Vagina (tissue), 2 donors: ENCODE measurements around the gene EPM2AIP1. TPM values are rescaled to one million over a fixed set of nuclear protein-coding genes. Genes with fewer than 3 reads are reported as not detected.

Experiments
- DNase-seq, 2 donors: peaks; one replicate each; pipeline ENCODE4 v3.0.0-alpha.2; 2017; ENCODE audit errors: extremely low spot score in 2 of 2
- H3K27ac ChIP-seq: fragments of 200-600 bp; sonication (generic); one replicate; pipeline ENCODE4 v1.5.1; 2019
- H3K27me3 ChIP-seq: fragments of 200-600 bp; sonication (generic); one replicate; pipeline ENCODE4 v1.5.1; 2019
- H3K36me3 ChIP-seq, 2 donors: fragments of 200-600 bp; sonication (generic); one replicate each; pipeline ENCODE4 v1.5.1; 2017 to 2019
- H3K4me1 ChIP-seq: fragments of 200-600 bp; sonication (generic); one replicate; pipeline ENCODE4 v1.5.1; 2019
- H3K4me3 ChIP-seq, 2 donors: fragments of 200-600 bp; sonication (generic); 1 replicate in 1 of 2; 2 replicates in 1 of 2; pipeline ENCODE4 v1.5.1; 2016 to 2019
- H3K9me3 ChIP-seq: fragments of 200-600 bp; sonication (generic); one replicate; pipeline ENCODE4 v1.5.1; 2019
- POLR2A ChIP-seq, 2 donors: fragments of 450-650 bp; IDR thresholded peaks; one replicate each; pipeline ENCODE4 v1.6.1; 2017; ENCODE audit warnings: antibody characterized with exemption in 2 of 2, mild to moderate bottlenecking in 2 of 2, moderate library complexity in 2 of 2
- POLR2AphosphoS5 ChIP-seq, 2 donors: sonication (generic); formaldehyde crosslinking; IDR thresholded peaks; one replicate each; pipeline ENCODE4 v1.9.0; 2017; ENCODE audit warnings: antibody characterized with exemption in 2 of 2, mild to moderate bottlenecking in 2 of 2, low read depth in 1 of 2; ENCODE audit not compliant: insufficient read depth in 1 of 2
- intact Hi-C: fragments of 100-400 bp; cut with DNase I; formaldehyde crosslinking; loops from one replicate; pipeline ENCODE4 v1.15.1; 2023
- total RNA-seq: library from RNA; depleted of rRNA; stranded (reverse); fragments of >200 nt; gene quantifications from one replicate; pipeline ENCODE4 v1.2.3, GENCODE V29; 2016
- TF ChIP-seq, protein P1 (sequence below), 3 experiments: fragments of 450-650 bp in 2 of 3; fragments of 200-600 bp in 1 of 3; sonication (generic) in 1 of 3; IDR thresholded peaks; one replicate each; pipeline ENCODE4 v1.5.1; 2017 to 2019; ENCODE audit warnings: antibody characterized with exemption in 3 of 3, mild to moderate bottlenecking in 2 of 3, moderate library complexity in 2 of 3

EPM2AIP1 gene
- total RNA-seq, 1 donor from 2014 or later, result 10.8 TPM

DNA sequence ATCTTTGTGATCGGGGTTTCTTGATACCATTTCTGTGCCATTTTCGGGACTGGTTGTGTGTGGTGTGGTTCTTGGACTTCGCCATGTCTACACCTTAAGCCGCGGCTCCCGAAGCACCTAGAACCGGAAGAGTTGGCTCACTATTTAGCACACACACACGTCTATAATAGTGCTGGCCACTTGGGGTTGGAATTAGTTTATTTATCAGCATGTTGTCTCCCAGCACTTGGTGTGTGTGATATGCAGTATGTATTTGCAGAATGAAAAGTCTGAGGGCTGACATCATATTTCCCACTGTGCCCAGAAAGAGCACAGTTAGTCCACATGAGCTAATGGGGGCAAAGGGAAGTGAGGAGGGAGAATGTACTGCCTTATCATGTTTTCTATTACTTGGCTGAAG, 24.0 kb upstream of the EPM2AIP1 start:
- TF ChIP-seq POLR2AphosphoS5 (IDR thresholded peaks at IDR 0.05; ENCODE audit: insufficient read depth in 1 of 2, low read depth in 1 of 2) (no peak), POLR2A (IDR thresholded peaks at IDR 0.05) (no peak)
- TF ChIP-seq, protein P1, sequence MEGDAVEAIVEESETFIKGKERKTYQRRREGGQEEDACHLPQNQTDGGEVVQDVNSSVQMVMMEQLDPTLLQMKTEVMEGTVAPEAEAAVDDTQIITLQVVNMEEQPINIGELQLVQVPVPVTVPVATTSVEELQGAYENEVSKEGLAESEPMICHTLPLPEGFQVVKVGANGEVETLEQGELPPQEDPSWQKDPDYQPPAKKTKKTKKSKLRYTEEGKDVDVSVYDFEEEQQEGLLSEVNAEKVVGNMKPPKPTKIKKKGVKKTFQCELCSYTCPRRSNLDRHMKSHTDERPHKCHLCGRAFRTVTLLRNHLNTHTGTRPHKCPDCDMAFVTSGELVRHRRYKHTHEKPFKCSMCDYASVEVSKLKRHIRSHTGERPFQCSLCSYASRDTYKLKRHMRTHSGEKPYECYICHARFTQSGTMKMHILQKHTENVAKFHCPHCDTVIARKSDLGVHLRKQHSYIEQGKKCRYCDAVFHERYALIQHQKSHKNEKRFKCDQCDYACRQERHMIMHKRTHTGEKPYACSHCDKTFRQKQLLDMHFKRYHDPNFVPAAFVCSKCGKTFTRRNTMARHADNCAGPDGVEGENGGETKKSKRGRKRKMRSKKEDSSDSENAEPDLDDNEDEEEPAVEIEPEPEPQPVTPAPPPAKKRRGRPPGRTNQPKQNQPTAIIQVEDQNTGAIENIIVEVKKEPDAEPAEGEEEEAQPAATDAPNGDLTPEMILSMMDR (IDR thresholded peaks at IDR 0.05), result no peak
- H3K36me3 ChIP-seq, result peaks cover 0 to 71% of the 10 kb centered on the region in 2 donors
- no peaks in the 10 kb centered on the region for H3K27me3 ChIP-seq
- no peak overlapping the region for H3K27ac ChIP-seq
- no peaks in the 10 kb centered on the region for H3K9me3 ChIP-seq
- no peak overlapping the region for H3K4me3 ChIP-seq
- DNase-seq, result no peak
- intact Hi-C loops, result no loop called here
- no peaks in the 10 kb centered on the region for H3K4me1 ChIP-seq

DNA sequence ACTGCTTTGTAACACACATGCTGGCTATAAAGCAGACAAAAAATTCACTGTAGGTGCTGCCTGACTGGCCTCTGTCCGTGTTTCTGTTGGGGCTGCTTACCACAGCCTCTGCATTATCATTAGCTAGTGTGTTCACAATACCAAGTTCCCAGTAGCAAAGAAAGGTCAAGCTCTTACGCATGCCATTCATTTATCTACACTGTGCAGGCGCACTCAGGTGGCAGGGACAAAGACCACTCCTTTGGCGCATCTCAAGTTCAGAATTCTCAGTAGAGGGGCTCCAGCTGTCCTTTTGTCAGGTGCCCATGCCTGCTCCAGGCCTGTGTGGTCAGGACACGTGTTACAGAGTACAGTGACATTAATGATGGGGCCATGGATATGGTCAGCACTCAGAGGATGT, 22.7 kb upstream of the EPM2AIP1 start:
- no peaks in the 10 kb centered on the region for H3K9me3 ChIP-seq
- H3K27ac ChIP-seq, result no peak overlapping the region
- no peaks in the 10 kb centered on the region for H3K4me1 ChIP-seq
- no peak overlapping the region for H3K4me3 ChIP-seq
- no peaks in the 10 kb centered on the region for H3K27me3 ChIP-seq
- TF ChIP-seq, protein P1 (IDR thresholded peaks at IDR 0.05), result no peak
- TF ChIP-seq POLR2AphosphoS5 (IDR thresholded peaks at IDR 0.05; ENCODE audit: insufficient read depth in 1 of 2, low read depth in 1 of 2) (no peak), POLR2A (IDR thresholded peaks at IDR 0.05) (no peak)
- peaks cover 0 to 73% of the 10 kb centered on the region in 2 donors for H3K36me3 ChIP-seq
- DNase-seq, result no peak
- intact Hi-C loops, result no loop called here

DNA sequence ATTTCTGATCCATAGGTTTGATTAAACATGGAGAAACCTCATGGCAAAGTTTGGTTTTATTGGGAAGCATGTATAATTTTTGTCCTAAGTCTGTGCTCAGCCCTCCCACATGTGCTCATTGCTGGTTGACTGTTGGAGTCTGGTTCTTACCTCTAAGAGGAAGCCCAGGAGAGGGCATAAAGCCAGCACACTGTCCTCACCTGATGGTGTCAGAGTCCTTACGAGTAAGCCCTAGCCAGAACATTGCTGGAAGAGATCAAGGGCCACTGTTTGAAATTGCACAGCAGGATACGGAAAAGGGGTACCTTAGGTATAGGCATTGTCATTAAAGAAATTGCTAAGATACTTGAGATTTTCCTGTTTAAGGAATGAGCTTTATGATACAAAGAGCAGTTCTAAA, 21.7 kb upstream of the EPM2AIP1 start:
- no peaks in the 10 kb centered on the region for H3K4me1 ChIP-seq
- intact Hi-C loops, result no loop called here
- DNase-seq, result no peak
- H3K9me3 ChIP-seq, result no peaks in the 10 kb centered on the region
- TF ChIP-seq, protein P1 (IDR thresholded peaks at IDR 0.05), result no peak
- no peak overlapping the region for H3K27ac ChIP-seq
- no peak overlapping the region for H3K4me3 ChIP-seq
- peaks cover 0 to 64% of the 10 kb centered on the region in 2 donors for H3K36me3 ChIP-seq
- no peaks in the 10 kb centered on the region for H3K27me3 ChIP-seq

DNA sequence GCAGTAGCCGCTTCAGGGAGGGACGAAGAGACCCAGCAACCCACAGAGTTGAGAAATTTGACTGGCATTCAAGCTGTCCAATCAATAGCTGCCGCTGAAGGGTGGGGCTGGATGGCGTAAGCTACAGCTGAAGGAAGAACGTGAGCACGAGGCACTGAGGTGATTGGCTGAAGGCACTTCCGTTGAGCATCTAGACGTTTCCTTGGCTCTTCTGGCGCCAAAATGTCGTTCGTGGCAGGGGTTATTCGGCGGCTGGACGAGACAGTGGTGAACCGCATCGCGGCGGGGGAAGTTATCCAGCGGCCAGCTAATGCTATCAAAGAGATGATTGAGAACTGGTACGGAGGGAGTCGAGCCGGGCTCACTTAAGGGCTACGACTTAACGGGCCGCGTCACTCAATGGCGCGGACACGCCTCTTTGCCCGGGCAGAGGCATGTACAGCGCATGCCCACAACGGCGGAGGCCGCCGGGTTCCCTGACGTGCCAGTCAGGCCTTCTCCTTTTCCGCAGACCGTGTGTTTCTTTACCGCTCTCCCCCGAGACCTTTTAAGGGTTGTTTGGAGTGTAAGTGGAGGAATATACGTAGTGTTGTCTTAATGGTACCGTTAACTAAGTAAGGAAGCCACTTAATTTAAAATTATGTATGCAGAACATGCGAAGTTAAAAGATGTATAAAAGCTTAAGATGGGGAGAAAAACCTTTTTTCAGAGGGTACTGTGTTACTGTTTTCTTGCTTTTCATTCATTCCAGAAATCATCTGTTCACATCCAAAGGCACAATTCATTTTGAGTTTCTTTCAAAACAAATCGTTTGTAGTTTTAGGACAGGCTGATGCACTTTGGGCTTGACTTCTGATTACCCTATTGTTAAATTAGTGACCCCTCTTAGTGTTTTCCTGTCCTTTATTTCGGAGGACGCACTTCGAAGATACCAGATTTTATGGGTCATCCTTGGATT, 674 bp upstream of the EPM2AIP1 start, which contains the start of gene MLH1:
Gene MLH1 (plus strand): TSS at position 193 of the 958 bp plus-strand sequence. CDS start 30 bp downstream, at position 223.
- peak; percentile 69 to 80 for TF ChIP-seq POLR2AphosphoS5 (IDR thresholded peaks at IDR 0.05; ENCODE audit: insufficient read depth in 1 of 2, low read depth in 1 of 2)
- TF ChIP-seq POLR2A (IDR thresholded peaks at IDR 0.05), result peak; percentile 2 to 61
- TF ChIP-seq, protein P1 (IDR thresholded peaks at IDR 0.05), result no peak
- DNase-seq, result no peak
- no peaks in the 10 kb centered on the region for H3K9me3 ChIP-seq
- H3K27ac ChIP-seq, result peak within 1 kb of the TSS; percentile 99
- peaks cover 0 to 33% of the 10 kb centered on the region in 2 donors for H3K36me3 ChIP-seq
- H3K4me3 ChIP-seq, result peak within 1 kb of the TSS; percentile 74 to 83
- peaks cover 50% of the 10 kb centered on the region for H3K4me1 ChIP-seq
- intact Hi-C loops, result loop anchor here (2.0 kb wide), 1 partner anchor 219 kb away; no protein-coding TSS in a partner anchor
- no peaks in the 10 kb centered on the region for H3K27me3 ChIP-seq
